ENCODE measurements around the gene JAM3.

- TF ChIP-seq POLR2A (IDR thresholded peaks at IDR 0.05; ENCODE audit: low read depth, low read length) (no peak), POLR2AphosphoS5 (IDR thresholded peaks at IDR 0.05; ENCODE audit: low read depth, low read length) (no peak)
Measured at GRCh38 chr11:134025082-134025429, 43.8 kb upstream of the JAM3 start.
